ENCODE measurements around the gene HPSE2.

- TF ChIP-seq CTCF (IDR thresholded peaks at IDR 0.05), result no peak
- TF ChIP-seq POLR2A (IDR thresholded peaks at IDR 0.05), result no peak
Measured at GRCh38 chr10:98795467-98795866, 440.2 kb downstream of the HPSE2 start.
